Measurements from ENCODE around the gene GPR62.

GPR62 gene

GRCh38 chr3:51954105-51954504, 1.1 kb upstream of the GPR62 start:
- Histone ChIP-seq H3K27me3 (ENCODE audit: insufficient read depth, low read length) (no peaks in the 10 kb centered on the region), H2AFZ (ENCODE audit: low read depth, low read length) (no peak overlapping the region), H3K4me3 (ENCODE audit: low read length) (no peak overlapping the region), H3K4me1 (ENCODE audit: insufficient read depth, low read length) (peaks cover 11% of the 10 kb centered on the region), H3K36me3 (ENCODE audit: insufficient read depth, low read length) (peaks cover 20% of the 10 kb centered on the region), H3K9me3 (ENCODE audit: low read length) (no peaks in the 10 kb centered on the region)

- no peak overlapping the region for H3K4me3 ChIP-seq (ENCODE audit: low read length)
- H3K4me1 ChIP-seq (ENCODE audit: insufficient read depth, low read length): peaks cover 11% of the 10 kb centered on the region
- H2AFZ ChIP-seq (ENCODE audit: low read depth, low read length): no peak overlapping the region
- H3K9me3 ChIP-seq (ENCODE audit: low read length): no peaks in the 10 kb centered on the region
- H3K36me3 ChIP-seq (ENCODE audit: insufficient read depth, low read length): peaks cover 24% of the 10 kb centered on the region
- no peaks in the 10 kb centered on the region for H3K27me3 ChIP-seq (ENCODE audit: insufficient read depth, low read length)
Observed at GRCh38 chr3:51954713-51955112, 468 bp upstream of the GPR62 start.

GRCh38 chr3:51955893-51956770, 951 bp downstream of the GPR62 start:
- Histone ChIP-seq H3K4me3 (ENCODE audit: low read length) (no peak overlapping the region), H3K4me1 (ENCODE audit: insufficient read depth, low read length) (peaks cover 11% of the 10 kb centered on the region), H2AFZ (ENCODE audit: low read depth, low read length) (no peak overlapping the region), H3K36me3 (ENCODE audit: insufficient read depth, low read length) (peaks cover 35% of the 10 kb centered on the region), H3K27me3 (ENCODE audit: insufficient read depth, low read length) (no peaks in the 10 kb centered on the region), H3K9me3 (ENCODE audit: low read length) (no peaks in the 10 kb centered on the region)

DNA sequence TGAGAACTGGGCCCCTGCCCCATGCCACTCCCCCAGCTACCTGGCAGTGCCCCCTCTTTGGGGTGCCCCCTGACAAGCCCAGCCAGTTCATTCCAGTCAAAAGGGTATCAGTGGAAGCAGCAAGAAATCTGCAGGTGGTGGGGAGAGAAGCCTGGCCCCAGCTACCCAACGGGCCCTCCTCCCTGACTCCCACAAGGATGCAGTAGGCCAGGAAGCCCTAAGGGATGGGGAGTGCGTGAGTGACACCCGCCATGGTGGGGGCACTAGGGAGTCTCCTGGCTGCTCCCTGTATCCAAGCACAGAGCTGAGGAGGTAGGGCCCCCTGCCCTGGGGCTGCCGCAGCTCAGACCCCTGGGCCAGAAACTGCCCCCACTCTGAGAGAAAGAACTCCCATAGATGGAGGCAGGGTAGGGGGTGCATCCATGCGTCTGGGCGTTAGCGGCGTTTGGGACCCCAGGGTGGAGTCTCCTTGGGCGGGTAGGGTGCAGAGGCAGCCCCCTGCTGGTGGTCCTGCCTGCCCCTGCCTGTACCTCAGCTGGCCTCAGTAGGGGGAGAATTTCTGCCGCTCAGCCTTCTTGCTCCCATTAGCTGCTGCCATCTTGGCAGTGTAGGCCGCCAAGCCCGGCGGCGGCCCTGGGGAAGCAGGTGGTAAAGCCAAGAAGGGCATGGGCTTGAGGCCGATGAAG, 2.5 kb downstream of the GPR62 start:
- no peaks in the 10 kb centered on the region for H3K27me3 ChIP-seq (ENCODE audit: insufficient read depth, low read length)
- no peaks in the 10 kb centered on the region for H3K9me3 ChIP-seq (ENCODE audit: low read length)
- H3K36me3 ChIP-seq (ENCODE audit: insufficient read depth, low read length): peaks cover 45% of the 10 kb centered on the region
- H2AFZ ChIP-seq (ENCODE audit: low read depth, low read length): no peak overlapping the region
- peaks cover 11% of the 10 kb centered on the region for H3K4me1 ChIP-seq (ENCODE audit: insufficient read depth, low read length)
- H3K4me3 ChIP-seq (ENCODE audit: low read length): no peak overlapping the region

- H3K36me3 ChIP-seq (ENCODE audit: insufficient read depth, low read length): peaks cover 45% of the 10 kb centered on the region
Observed at GRCh38 chr3:51958603-51959521, 3.7 kb downstream of the GPR62 start.

GRCh38 chr3:51959651-51960050, 4.5 kb downstream of the GPR62 start:
- H3K4me3 ChIP-seq (ENCODE audit: low read length): no peak overlapping the region
- H3K27me3 ChIP-seq (ENCODE audit: insufficient read depth, low read length): no peaks in the 10 kb centered on the region
- H3K4me1 ChIP-seq (ENCODE audit: insufficient read depth, low read length): peaks cover 8% of the 10 kb centered on the region
- no peaks in the 10 kb centered on the region for H3K9me3 ChIP-seq (ENCODE audit: low read length)
- peaks cover 45% of the 10 kb centered on the region for H3K36me3 ChIP-seq (ENCODE audit: insufficient read depth, low read length)
- H2AFZ ChIP-seq (ENCODE audit: low read depth, low read length): no peak overlapping the region

More at GRCh38 chr3:51958603-51959521, 3.7 kb downstream of the GPR62 start:
- no peaks in the 10 kb centered on the region for H3K9me3 ChIP-seq (ENCODE audit: low read length)
- H3K4me1 ChIP-seq (ENCODE audit: insufficient read depth, low read length): peaks cover 1% of the 10 kb centered on the region
- H3K27me3 ChIP-seq (ENCODE audit: insufficient read depth, low read length): no peaks in the 10 kb centered on the region
- no peak overlapping the region for H2AFZ ChIP-seq (ENCODE audit: low read depth, low read length)
- no peak overlapping the region for H3K4me3 ChIP-seq (ENCODE audit: low read length)

DNA sequence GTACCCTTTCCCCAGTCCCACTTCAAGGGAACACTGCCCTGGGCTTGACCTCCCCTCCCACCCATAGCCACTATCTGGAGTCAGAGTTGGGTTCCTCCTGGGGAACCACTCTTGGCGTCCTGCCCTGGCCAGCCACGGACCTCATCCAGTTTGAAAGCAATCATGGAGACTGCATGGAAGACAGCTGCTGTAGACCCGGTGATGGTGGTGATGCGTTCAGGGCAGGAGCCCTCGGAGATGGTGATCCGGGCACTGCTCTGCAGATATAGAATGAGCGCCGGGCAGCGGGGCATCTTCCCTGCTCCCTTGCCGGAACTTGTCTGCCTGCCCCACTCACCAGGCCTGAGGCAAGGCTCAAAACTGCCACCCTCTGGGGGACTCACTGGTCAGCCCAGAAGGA, 5.2 kb downstream of the GPR62 start:
- H3K4me3 ChIP-seq (ENCODE audit: low read length): no peak overlapping the region
- no peaks in the 10 kb centered on the region for H3K27me3 ChIP-seq (ENCODE audit: insufficient read depth, low read length)
- no peak overlapping the region for H2AFZ ChIP-seq (ENCODE audit: low read depth, low read length)
- peaks cover 16% of the 10 kb centered on the region for H3K4me1 ChIP-seq (ENCODE audit: insufficient read depth, low read length)
- no peaks in the 10 kb centered on the region for H3K9me3 ChIP-seq (ENCODE audit: low read length)
- H3K36me3 ChIP-seq (ENCODE audit: insufficient read depth, low read length): peaks cover 45% of the 10 kb centered on the region

DNA sequence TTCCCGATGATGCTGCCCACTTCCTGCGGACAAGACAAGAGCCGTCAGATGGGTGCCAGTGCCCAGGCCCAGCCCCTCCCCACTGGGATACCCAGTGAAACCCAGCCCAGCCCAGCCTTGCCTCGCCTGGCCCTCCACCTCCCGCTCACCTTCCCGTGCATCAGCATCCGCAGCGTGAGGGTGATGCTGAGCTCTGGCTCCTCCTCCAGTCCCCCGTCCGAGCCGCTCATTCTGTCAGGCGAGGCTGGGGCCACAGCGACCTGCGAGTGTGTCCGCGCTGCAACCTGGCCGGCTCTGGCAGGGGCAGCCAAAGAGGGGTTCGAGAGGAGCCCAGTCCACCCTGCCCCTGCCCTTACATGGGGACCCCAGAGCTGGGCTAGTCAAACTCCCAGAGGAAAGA, 5.8 kb downstream of the GPR62 start:
- H3K4me1 ChIP-seq (ENCODE audit: insufficient read depth, low read length): peaks cover 22% of the 10 kb centered on the region

DNA sequence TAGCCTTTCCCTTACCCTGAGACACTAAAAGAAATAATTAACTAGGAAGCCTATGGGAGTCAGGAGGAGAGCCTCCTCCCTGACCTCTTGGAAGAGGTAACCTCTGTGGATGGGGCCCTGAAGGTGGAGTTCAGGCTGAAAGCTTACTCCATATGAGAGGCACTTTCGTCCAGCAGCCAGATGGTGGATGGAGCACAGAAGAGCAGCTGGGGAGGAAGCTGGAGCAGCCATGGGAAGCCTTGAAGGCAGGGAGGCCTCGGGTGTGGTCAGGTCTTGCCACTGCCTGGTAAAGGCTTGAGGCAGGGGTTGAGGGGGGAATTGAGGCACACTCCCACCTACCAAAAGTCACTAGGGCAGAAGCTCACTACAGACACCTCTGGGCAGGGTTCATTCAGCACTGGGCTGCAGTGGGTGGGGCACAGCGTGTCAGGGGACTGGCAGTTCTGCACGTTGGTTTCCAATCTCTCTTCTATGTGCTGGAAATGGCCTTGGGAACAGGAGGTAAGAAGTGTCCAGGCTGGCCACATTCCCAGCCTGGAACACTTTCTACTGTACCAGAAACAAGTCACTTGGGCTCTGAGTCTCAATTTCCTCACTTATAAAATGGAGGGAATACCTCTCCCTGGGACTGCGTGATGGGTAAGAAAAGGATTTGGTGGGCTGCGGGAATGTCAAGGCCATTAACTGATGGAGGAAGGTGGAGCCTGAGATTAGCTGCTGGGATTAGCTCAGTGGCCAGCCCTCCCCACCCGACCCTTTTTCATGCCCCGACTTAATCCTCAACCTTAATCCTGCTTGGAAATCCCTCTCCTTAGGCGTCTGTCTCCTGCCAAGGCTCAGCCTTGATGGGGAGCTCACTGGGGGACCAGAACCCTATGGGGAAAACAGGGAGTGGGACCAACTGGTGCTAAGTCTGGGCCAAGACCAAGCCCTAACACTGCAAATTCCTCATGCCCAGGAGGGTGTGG, 6.7 kb downstream of the GPR62 start:
- Histone ChIP-seq H3K4me3 (ENCODE audit: low read length) (no peak overlapping the region), H3K27me3 (ENCODE audit: insufficient read depth, low read length) (no peaks in the 10 kb centered on the region), H2AFZ (ENCODE audit: low read depth, low read length) (no peak overlapping the region), H3K4me1 (ENCODE audit: insufficient read depth, low read length) (peaks cover 30% of the 10 kb centered on the region), H3K9me3 (ENCODE audit: low read length) (no peaks in the 10 kb centered on the region), H3K36me3 (ENCODE audit: insufficient read depth, low read length) (peaks cover 41% of the 10 kb centered on the region)

More for the DNA sequence above, 5.8 kb downstream of the GPR62 start:
- Histone ChIP-seq H3K4me3 (ENCODE audit: low read length) (no peak overlapping the region), H3K9me3 (ENCODE audit: low read length) (no peaks in the 10 kb centered on the region), H2AFZ (ENCODE audit: low read depth, low read length) (no peak overlapping the region), H3K27me3 (ENCODE audit: insufficient read depth, low read length) (no peaks in the 10 kb centered on the region), H3K36me3 (ENCODE audit: insufficient read depth, low read length) (peaks cover 45% of the 10 kb centered on the region)

- Histone ChIP-seq H3K36me3 (ENCODE audit: insufficient read depth, low read length) (peaks cover 32% of the 10 kb centered on the region), H2AFZ (ENCODE audit: low read depth, low read length) (no peak overlapping the region)
Observed at GRCh38 chr3:51962854-51963530, 7.8 kb downstream of the GPR62 start.

GRCh38 chr3:51963951-51964451, 8.8 kb downstream of the GPR62 start:
- Histone ChIP-seq H2AFZ (ENCODE audit: low read depth, low read length) (no peak overlapping the region), H3K27me3 (ENCODE audit: insufficient read depth, low read length) (no peaks in the 10 kb centered on the region), H3K9me3 (ENCODE audit: low read length) (no peaks in the 10 kb centered on the region), H3K4me3 (ENCODE audit: low read length) (no peak overlapping the region), H3K4me1 (ENCODE audit: insufficient read depth, low read length) (peaks cover 42% of the 10 kb centered on the region), H3K36me3 (ENCODE audit: insufficient read depth, low read length) (peaks cover 26% of the 10 kb centered on the region)

More at GRCh38 chr3:51962854-51963530, 7.8 kb downstream of the GPR62 start:
- Histone ChIP-seq H3K9me3 (ENCODE audit: low read length) (no peaks in the 10 kb centered on the region), H3K4me1 (ENCODE audit: insufficient read depth, low read length) (peaks cover 33% of the 10 kb centered on the region), H3K4me3 (ENCODE audit: low read length) (no peak overlapping the region), H3K27me3 (ENCODE audit: insufficient read depth, low read length) (no peaks in the 10 kb centered on the region)
